Measurements from ENCODE around the gene KRT33B.

- TF ChIP-seq CTCF (IDR thresholded peaks at IDR 0.05; ENCODE audit: low read length) (no peak), EZH2 (IDR thresholded peaks at IDR 0.05; ENCODE audit: borderline replicate concordance, low read length) (no peak)
Observed at GRCh38 chr17:41391535-41391934, 21.9 kb upstream of the KRT33B start.
